Erythroblast (primary cell): Measurements from ENCODE around the gene LECT2.

Experiments
- GATA1 ChIP-seq: IDR thresholded peaks from 2 replicates; pipeline ENCODE4 v1.6.1; 2011; ENCODE audit warnings: low read depth, mild to moderate bottlenecking, control low read depth, low read length, moderate library complexity
- POLR2A ChIP-seq: IDR thresholded peaks from 2 replicates; pipeline ENCODE4 v1.6.1; 2011; ENCODE audit warnings: mild to moderate bottlenecking, low read length

DNA sequence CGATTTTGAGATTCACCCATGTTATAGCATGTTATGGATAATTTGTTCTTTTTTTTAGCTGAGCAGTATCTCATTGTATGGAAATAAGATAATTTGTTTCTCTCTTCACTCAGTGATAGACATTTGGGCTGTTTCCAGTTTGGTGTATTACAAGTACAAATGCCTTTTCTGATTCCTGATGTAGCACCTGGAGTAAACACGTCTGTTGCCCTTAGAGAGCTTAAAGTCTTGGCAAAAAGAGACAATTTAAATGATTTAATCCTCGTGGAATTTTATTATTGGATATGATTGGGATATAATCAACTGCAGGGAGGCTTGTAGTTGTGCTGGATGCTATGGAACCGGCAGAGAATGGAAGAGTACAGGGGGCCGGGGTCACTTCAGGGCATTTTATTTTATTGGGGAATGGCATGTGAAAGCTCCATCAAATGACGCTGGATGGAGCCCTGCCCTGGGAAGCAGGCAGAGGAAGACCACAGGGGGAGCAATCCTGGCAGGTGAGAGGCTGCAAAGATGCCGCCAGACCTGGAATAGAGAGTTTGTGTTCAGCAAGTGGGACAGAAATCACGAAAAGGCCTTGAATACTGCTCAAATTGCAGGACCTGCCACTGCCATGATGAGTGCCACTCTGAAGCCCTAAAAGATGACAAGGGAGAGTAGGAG lies 43.0 kb upstream of the LECT2 start:
- no peak for TF ChIP-seq POLR2A
- TF ChIP-seq GATA1, result no peak
